GM12872 (cell line): ENCODE data around the gene FGGY.

ENCODE experiments used
- TF ChIP-seq, protein P1 (sequence below): IDR thresholded peaks from 3 replicates; pipeline ENCODE4 v1.5.1; 2011; ENCODE audit warnings: low read depth, mild to moderate bottlenecking, low read length, moderate library complexity; ENCODE audit not compliant: insufficient read depth

FGGY gene

DNA sequence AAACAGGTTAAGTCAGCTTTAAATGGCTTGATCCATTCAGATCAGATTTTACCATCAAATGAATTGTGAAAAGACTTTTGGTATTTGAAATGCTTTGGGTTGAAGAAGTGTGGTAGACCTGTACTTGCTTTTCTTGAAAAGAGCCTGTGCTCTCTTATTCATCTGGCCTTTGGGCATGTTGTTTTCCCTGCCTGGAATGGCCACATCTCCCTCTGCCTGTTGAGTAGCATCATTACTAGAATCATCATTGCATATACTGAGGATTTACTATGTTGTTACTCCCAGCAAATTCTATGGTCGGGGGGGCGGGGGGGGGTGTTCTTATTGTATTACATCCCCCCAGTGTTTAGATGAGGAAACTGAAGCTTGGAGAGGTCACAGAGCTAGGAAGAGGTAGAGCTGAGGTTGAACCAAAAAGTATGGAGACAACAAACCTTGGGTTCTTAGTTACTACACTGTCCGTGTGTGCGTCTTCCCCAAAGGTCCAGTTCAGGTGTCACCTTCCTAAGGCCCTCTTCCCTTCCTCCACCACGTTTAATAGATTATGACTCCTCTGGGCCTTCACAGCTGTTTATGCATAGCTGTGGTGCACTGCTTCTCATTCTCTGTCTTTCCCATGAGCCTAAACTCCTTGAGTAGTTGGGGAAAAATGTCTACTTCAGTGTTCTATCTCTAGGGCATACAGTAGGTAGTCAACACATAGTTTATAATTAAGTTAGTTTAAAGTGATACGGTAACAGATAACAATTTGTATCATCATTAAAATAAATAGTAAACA, 271.5 kb downstream of the FGGY start:
- TF ChIP-seq, protein P1, sequence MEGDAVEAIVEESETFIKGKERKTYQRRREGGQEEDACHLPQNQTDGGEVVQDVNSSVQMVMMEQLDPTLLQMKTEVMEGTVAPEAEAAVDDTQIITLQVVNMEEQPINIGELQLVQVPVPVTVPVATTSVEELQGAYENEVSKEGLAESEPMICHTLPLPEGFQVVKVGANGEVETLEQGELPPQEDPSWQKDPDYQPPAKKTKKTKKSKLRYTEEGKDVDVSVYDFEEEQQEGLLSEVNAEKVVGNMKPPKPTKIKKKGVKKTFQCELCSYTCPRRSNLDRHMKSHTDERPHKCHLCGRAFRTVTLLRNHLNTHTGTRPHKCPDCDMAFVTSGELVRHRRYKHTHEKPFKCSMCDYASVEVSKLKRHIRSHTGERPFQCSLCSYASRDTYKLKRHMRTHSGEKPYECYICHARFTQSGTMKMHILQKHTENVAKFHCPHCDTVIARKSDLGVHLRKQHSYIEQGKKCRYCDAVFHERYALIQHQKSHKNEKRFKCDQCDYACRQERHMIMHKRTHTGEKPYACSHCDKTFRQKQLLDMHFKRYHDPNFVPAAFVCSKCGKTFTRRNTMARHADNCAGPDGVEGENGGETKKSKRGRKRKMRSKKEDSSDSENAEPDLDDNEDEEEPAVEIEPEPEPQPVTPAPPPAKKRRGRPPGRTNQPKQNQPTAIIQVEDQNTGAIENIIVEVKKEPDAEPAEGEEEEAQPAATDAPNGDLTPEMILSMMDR: no peak

DNA sequence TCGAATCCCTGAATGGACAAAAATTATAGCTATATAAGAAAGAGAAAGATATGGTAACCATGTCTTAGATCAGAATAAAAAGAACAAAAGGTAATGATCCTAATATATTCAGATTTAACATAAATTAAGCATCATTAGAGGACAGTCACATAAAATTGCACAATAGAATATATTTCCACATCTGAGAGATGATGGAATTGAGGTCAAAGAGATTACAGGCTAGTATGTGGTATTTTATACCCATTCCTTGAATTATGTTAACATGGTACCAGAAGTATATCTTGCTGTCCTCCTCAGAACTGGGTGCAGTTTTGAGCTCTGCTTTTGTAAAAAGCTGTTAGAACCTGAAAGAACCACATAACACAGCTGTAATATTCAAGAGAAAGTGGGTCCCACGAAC, 272.3 kb downstream of the FGGY start:
- TF ChIP-seq, protein P1: no peak

DNA sequence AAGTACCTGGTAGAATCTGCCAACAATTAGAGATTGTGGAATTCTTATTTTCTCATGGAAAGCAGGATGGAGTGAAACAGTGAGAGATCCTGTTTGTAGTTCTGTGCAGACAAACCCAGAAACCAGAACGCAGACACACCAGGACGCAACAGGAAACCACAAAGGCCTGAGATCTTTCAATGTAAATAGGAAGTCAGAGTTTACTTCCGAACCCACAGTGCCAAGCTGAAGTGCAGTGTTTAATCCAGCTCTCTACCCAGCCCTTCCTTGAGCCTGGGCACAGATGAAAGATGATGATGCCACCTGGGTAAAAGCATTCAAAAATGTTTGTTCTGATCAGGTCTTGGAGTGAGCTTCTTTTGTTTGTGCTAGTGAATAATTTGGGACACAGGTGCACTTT, 273.6 kb downstream of the FGGY start:
- TF ChIP-seq, protein P1: no peak

DNA sequence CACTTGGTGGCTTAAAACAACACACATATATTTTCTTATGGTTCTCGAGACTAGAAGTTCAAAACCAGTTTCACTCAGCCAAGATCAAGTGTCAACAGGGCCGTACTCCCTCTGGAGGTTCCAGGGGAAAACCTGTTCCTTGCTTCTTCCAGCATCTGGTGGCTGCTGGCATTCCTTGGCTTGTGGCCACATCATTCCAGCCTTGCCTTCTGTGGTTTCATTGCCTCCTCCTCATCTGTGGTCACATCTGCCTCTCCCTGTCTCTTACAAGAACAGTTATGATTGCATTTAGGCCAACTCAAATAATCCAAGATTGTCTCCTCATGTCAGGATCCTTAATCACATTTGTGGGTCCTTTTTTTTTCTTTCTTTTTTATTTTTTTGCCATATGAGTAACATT, 277.2 kb downstream of the FGGY start:
- TF ChIP-seq, protein P1: no peak

DNA sequence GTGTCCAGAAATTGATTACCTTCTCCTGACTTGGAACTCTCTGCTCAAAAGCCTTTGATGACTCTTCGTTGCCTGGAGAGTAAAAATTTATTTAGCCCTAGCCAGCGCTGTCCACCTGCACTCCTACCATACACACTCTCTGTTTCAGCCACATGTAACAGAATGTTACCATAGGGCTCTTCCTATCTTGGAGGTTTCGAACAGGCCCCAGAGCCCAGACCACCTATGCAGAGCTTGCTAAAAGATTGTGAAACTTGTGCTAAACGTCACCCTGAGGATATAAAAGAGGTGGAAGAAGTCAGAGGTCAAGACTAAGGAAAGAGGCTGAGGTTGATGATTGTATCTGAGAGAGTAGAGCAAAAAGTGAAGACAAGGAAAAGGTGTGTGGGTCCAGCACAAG, 280.9 kb downstream of the FGGY start:
- TF ChIP-seq, protein P1: no peak

DNA sequence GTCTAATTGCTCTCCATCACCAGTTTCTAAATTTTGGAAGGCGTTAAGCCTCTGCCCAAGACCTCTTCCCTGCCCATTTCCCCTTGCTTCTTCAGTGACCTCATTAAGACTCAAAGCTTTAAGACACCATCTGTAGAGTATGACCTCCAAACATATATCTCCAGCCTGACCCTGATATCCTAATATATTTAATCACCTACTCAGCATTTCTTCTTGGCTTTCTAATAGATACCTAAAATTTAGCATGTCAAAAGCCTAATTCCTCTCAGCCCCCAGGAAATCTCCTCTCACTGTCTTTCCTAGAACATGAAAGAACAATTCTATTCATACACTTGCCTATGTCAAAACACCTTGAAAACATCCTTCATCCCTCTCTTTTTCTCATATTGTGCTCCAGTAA, 282.3 kb downstream of the FGGY start:
- TF ChIP-seq, protein P1: no peak

DNA sequence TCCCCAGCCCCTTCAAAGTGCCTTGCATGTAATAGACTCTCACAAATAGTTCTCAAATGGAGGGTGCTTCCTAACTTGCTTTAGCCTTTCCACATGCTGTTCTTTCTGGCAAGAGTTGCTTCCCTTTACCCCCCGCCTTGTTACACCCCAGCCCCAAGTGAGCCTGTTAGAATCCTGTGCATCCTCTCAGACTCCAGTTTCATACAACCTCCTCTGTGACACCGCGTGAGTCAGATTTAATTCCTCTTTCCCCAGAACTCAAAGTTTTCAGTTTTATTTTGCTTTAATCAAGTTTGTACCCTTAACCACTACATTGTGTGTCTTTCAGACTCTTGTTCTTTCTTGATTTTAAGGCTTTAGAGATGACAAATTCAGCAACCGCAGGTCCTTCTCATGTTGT, 283.4 kb downstream of the FGGY start:
- TF ChIP-seq, protein P1: no peak
